PC-3 (cell line): Measurements from ENCODE around the gene IL16. TPM values are rescaled to one million over a fixed set of nuclear protein-coding genes. Genes with fewer than 3 reads are reported as not detected.

Experiments used
- ATAC-seq: fragments of 200-7000 bp; cut with Tn5 transposase; 2 replicates; pipeline ENCODE4 v1.9.1; 2020; ENCODE audit warnings: mild to moderate bottlenecking, moderate library complexity
- BruUV-seq: library from RNA; stranded (reverse); fragments of 400-500 nt; replicated peaks from 2 replicates; lab custom pipeline; 2021; lab: Mats Ljungman, UMichigan
- CTCF ChIA-PET: fragments of 300-600 bp; sonication (Branson Sonifier 250); formaldehyde crosslinking; loops from one replicate; lab custom pipeline; 2022; ENCODE audit warnings: antibody characterized with exemption; lab: Charles Lee
- POLR2A ChIA-PET: fragments of 300-600 bp; sonication (Branson Sonifier 250); formaldehyde crosslinking; loops from one replicate; lab custom pipeline; 2022; ENCODE audit warnings: antibody characterized with exemption; ENCODE audit not compliant: unreplicated experiment; lab: Charles Lee
- DNase-seq: peaks from one replicate; pipeline ENCODE4 v3.0.0-alpha.2; 2015
- H2AFZ ChIP-seq: fragments of 300-600 bp; sonication (generic); 2 replicates; pipeline ENCODE4 v1.6.0; 2016; ENCODE audit warnings: antibody characterized with exemption, low read length
- H3F3A ChIP-seq: fragments of 300-600 bp; sonication (generic); one replicate; pipeline ENCODE4 v1.6.0; 2017; ENCODE audit warnings: antibody characterized with exemption, low read length, control low read depth, mild to moderate bottlenecking; ENCODE audit not compliant: unreplicated experiment
- H3K27ac ChIP-seq: fragments of 300-600 bp; sonication (generic); 2 replicates; pipeline ENCODE4 v1.5.1; 2016; ENCODE audit warnings: mild to moderate bottlenecking, low read length
- H3K27me3 ChIP-seq: fragments of 300-600 bp; sonication (generic); 2 replicates; pipeline ENCODE4 v1.6.1; 2016; ENCODE audit warnings: low read length, mixed read lengths
- H3K36me3 ChIP-seq: fragments of 300-600 bp; sonication (generic); 2 replicates; pipeline ENCODE4 v1.6.1; 2016; ENCODE audit warnings: low read depth, mixed run types, low read length, mixed read lengths
- H3K4me1 ChIP-seq: fragments of 300-600 bp; sonication (generic); 2 replicates; pipeline ENCODE4 v1.5.1; 2016; ENCODE audit warnings: low read length; ENCODE audit not compliant: insufficient read depth
- H3K4me2 ChIP-seq: fragments of 300-600 bp; sonication (generic); 2 replicates; pipeline ENCODE4 v1.6.0; 2016; ENCODE audit warnings: low read length
- H3K4me3 ChIP-seq: fragments of 300-600 bp; sonication (generic); 2 replicates; pipeline ENCODE4 v1.5.1; 2016; ENCODE audit warnings: mild to moderate bottlenecking, low read length, mixed read lengths
- H3K79me2 ChIP-seq: fragments of 300-600 bp; sonication (generic); 2 replicates; pipeline ENCODE4 v1.6.1; 2017; ENCODE audit warnings: low read length, mixed read lengths
- H3K9ac ChIP-seq: fragments of 300-600 bp; sonication (generic); 2 replicates; pipeline ENCODE4 v1.6.0; 2016; ENCODE audit warnings: mild to moderate bottlenecking, low read length
- H3K9me2 ChIP-seq: fragments of 300-600 bp; sonication (generic); replicated peaks from 2 replicates; pipeline ENCODE4 v1.6.1; 2016; ENCODE audit warnings: mixed run types, low read length, mixed read lengths
- H3K9me3 ChIP-seq: fragments of 300-600 bp; sonication (generic); 2 replicates; pipeline ENCODE4 v1.6.1; 2016; ENCODE audit warnings: low read length, mixed read lengths
- H4K20me1 ChIP-seq: fragments of 300-600 bp; sonication (generic); 2 replicates; pipeline ENCODE4 v1.6.1; 2016; ENCODE audit warnings: low read length, mixed read lengths
- EZH2 ChIP-seq: fragments of 300-600 bp; sonication (generic); IDR thresholded peaks from one replicate; pipeline ENCODE4 v1.6.1; 2017; ENCODE audit warnings: antibody characterized with exemption, mild to moderate bottlenecking, low read length; ENCODE audit not compliant: unreplicated experiment
- EZH2phosphoT487 ChIP-seq: fragments of 300-600 bp; sonication (generic); IDR thresholded peaks from 2 replicates; pipeline ENCODE4 v1.6.1; 2018; ENCODE audit warnings: mild to moderate bottlenecking, antibody characterized with exemption, low read length, borderline replicate concordance
- intact Hi-C: fragments of 100-400 bp; cut with micrococcal nuclease; formaldehyde crosslinking; loops from 2 replicates; pipeline ENCODE4 v1.9.0; 2023
- total RNA-seq: library from RNA; depleted of rRNA; stranded (reverse); fragments of >200 nt; gene quantifications from 2 replicates; pipeline ENCODE4 v1.2.3, GENCODE V29; 2014
- TF ChIP-seq, protein P1 (sequence below): fragments of 300-600 bp; sonication (generic); conservative IDR thresholded peaks from 2 replicates; pipeline ENCODE4 v1.5.1; 2017; ENCODE audit warnings: antibody characterized with exemption, low read depth, mild to moderate bottlenecking, low read length

IL16 gene
- total RNA-seq, 1 experiment from 2014 or later = 0.04 TPM

DNA sequence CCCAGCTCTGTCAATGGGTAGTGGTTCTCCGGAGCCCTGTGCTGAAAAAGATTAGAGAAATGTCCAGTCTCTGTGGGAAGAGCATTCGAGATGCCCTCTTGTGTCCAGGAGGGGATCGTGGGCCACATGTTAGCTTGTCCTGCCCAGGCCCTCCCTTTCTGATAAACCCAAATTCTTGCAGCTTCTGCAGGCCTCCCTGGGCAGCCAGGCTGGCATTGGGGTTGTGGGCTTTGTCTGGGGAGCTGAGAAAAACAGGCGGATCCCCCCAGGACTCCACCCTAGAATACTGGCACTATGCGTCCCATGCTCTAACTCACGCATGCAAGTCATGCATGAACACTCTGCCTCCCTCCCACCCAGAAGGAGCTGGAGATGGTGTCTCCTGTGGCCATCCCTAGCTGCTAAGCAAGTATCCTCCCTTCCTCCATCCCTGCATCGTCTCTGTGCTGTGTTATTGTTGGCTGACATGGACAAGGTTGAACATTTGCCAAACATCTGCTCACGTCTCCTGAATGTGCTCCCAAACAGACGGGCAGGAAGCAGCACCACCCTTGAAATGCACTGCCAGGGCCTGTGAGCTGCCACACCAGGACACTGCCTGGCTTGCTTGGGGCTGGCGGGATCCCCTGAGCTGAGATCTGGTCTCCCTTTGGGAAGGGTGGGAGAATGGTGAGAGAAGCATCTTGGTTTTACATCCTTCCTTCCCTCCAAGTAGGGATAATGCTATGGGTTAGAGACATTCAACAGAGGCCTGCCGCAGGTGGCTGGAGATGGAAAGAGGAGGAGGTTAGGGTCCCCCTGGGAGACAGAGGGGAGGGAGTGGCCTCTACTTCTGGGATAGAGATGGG, 36.1 kb upstream of the IL16 start:
- TF ChIP-seq, protein P1, sequence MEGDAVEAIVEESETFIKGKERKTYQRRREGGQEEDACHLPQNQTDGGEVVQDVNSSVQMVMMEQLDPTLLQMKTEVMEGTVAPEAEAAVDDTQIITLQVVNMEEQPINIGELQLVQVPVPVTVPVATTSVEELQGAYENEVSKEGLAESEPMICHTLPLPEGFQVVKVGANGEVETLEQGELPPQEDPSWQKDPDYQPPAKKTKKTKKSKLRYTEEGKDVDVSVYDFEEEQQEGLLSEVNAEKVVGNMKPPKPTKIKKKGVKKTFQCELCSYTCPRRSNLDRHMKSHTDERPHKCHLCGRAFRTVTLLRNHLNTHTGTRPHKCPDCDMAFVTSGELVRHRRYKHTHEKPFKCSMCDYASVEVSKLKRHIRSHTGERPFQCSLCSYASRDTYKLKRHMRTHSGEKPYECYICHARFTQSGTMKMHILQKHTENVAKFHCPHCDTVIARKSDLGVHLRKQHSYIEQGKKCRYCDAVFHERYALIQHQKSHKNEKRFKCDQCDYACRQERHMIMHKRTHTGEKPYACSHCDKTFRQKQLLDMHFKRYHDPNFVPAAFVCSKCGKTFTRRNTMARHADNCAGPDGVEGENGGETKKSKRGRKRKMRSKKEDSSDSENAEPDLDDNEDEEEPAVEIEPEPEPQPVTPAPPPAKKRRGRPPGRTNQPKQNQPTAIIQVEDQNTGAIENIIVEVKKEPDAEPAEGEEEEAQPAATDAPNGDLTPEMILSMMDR = no peak
- no peak for TF ChIP-seq EZH2phosphoT487
- no peak for TF ChIP-seq EZH2
- Histone ChIP-seq H4K20me1 (no peaks in the 10 kb centered on the region), H3K4me1 (no peaks in the 10 kb centered on the region), H3K9ac (no peak overlapping the region), H3F3A (no peaks in the 10 kb centered on the region), H3K27me3 (no peaks in the 10 kb centered on the region), H3K9me3 (no peaks in the 10 kb centered on the region), H3K27ac (no peak overlapping the region), H3K36me3 (no peaks in the 10 kb centered on the region), H3K9me2 (no peaks in the 10 kb centered on the region), H3K79me2 (no peaks in the 10 kb centered on the region), H3K4me2 (no peak overlapping the region), H3K4me3 (no peak overlapping the region), H2AFZ (no peak overlapping the region)
- no TSS peak for BruUV-seq
- POLR2A ChIA-PET = no interaction called here
- no peak for DNase-seq
- CTCF ChIA-PET = no interaction called here
- ATAC-seq = no peak
- intact Hi-C loops = no loop called here

DNA sequence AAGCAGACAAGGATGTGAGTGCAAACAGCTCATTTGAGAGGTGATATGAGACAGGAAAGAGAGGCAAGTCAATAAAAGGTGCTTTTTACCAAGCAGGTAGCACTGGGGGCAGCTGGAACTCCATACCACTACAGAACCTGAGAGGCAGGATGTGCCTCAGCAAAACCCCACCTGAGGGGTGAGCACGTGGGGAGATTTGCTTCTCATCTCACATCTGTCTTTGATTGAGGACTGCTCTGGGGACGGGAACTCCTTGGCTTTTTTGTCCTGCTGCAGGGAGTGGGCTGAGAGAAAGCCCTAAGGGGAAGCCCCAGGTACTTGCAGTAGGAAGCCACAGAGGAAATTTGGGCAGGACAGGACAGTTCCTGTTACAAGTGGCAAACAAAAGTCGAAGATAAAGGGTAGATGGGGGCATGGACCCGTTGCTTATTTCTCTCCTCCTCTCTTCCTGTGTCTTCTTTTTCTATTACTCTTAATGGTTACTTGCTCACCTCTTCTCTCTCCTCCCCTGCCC, 35.5 kb upstream of the IL16 start:
- no TSS peak for BruUV-seq
- no peaks in the 10 kb centered on the region for H3K79me2 ChIP-seq
- H3K9me2 ChIP-seq = no peaks in the 10 kb centered on the region
- TF ChIP-seq, protein P1 = no peak
- TF ChIP-seq EZH2phosphoT487 = no peak
- no peak for TF ChIP-seq EZH2
- intact Hi-C loops = no loop called here
- H3K4me1 ChIP-seq = no peaks in the 10 kb centered on the region
- H3K27ac ChIP-seq = no peak overlapping the region
- no peaks in the 10 kb centered on the region for H3K9me3 ChIP-seq
- H3K27me3 ChIP-seq = no peaks in the 10 kb centered on the region
- H2AFZ ChIP-seq = no peak overlapping the region
- no peak overlapping the region for H3K4me3 ChIP-seq
- POLR2A ChIA-PET = no interaction called here
- no peaks in the 10 kb centered on the region for H4K20me1 ChIP-seq
- H3K9ac ChIP-seq = no peak overlapping the region
- H3K4me2 ChIP-seq = no peak overlapping the region
- no peak for DNase-seq
- CTCF ChIA-PET = no interaction called here
- no peaks in the 10 kb centered on the region for H3K36me3 ChIP-seq
- no peak for ATAC-seq
- no peaks in the 10 kb centered on the region for H3F3A ChIP-seq

DNA sequence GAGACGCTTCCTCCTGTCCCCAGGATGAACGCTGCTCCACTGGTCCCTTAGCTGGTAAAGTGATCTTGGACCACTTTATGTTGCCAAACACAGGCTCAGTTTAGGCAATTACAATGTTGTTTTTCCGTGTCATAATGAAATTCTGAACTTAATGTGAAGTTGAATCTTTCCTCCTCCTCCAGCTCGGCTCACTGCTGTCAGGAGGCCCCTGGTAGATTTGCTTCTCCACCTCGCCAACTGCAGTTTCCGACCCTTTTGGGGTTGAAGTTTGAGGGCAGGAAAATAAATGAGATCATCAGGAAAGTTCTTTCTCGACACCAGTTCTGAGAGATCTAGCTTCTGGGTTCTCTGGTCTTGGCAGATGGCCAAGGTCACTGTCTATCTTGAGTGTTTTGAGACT, 34.8 kb upstream of the IL16 start:
- CTCF ChIA-PET = no interaction called here

More for the DNA sequence above, 34.8 kb upstream of the IL16 start:
- no peak for DNase-seq
- POLR2A ChIA-PET = no interaction called here
- Histone ChIP-seq H2AFZ (no peak overlapping the region), H4K20me1 (no peaks in the 10 kb centered on the region), H3K36me3 (no peaks in the 10 kb centered on the region), H3K79me2 (no peaks in the 10 kb centered on the region), H3K27ac (no peak overlapping the region), H3F3A (no peaks in the 10 kb centered on the region), H3K9me2 (no peaks in the 10 kb centered on the region), H3K9me3 (no peaks in the 10 kb centered on the region), H3K4me1 (no peaks in the 10 kb centered on the region), H3K4me2 (no peak overlapping the region), H3K27me3 (no peaks in the 10 kb centered on the region), H3K9ac (no peak overlapping the region), H3K4me3 (no peak overlapping the region)
- no TSS peak for BruUV-seq
- intact Hi-C loops = no loop called here
- no peak for ATAC-seq
- TF ChIP-seq, protein P1 = no peak
- no peak for TF ChIP-seq EZH2
- TF ChIP-seq EZH2phosphoT487 = no peak
